Stimulated activated memory B cell treated with anti-CD40 and anti-IgM and Interleukin-4, amounts not matched to agents 10 μg/mL and 1 μg/mL and 100 μg/mL, for 72 hours (primary cell): Measurements from ENCODE around the gene KIAA2012.

Experiments used
- ATAC-seq: fragments of 150-1000 bp; cut with Tn5 transposase; 2 replicates; pipeline ENCODE4 v1.10.0; 2021
- H3K27ac Mint-ChIP-seq: one replicate; pipeline ENCODE4 v1.8.0; 2022; ENCODE audit warnings: mild to moderate bottlenecking, mixed read lengths
- H3K27me3 Mint-ChIP-seq: one replicate; pipeline ENCODE4 v1.8.0; 2022; ENCODE audit warnings: mixed read lengths
- H3K36me3 Mint-ChIP-seq: one replicate; pipeline ENCODE4 v1.8.0; 2022; ENCODE audit warnings: mixed read lengths
- H3K4me1 Mint-ChIP-seq: one replicate; pipeline ENCODE4 v1.8.0; 2022; ENCODE audit warnings: mixed read lengths
- H3K4me3 Mint-ChIP-seq: one replicate; pipeline ENCODE4 v1.8.0; 2022; ENCODE audit warnings: mild to moderate bottlenecking, moderate library complexity, mixed read lengths
- H3K9me3 Mint-ChIP-seq: one replicate; pipeline ENCODE4 v1.8.0; 2022; ENCODE audit warnings: mixed read lengths

The KIAA2012 gene

GRCh38 chr2:202091476-202091875 lies 18.4 kb downstream of the KIAA2012 start:
- Mint-ChIP-seq H3K27ac (no peak overlapping the region), H3K4me1 (peaks cover 9% of the 10 kb centered on the region), H3K9me3 (no peaks in the 10 kb centered on the region), H3K36me3 (no peaks in the 10 kb centered on the region), H3K27me3 (peaks cover 19% of the 10 kb centered on the region), H3K4me3 (peak overlapping the region; percentile 12)
- no peak for ATAC-seq

GRCh38 chr2:202094426-202094986 lies 21.5 kb downstream of the KIAA2012 start:
- H3K4me1 Mint-ChIP-seq: peaks cover 9% of the 10 kb centered on the region
- no peak overlapping the region for H3K27ac Mint-ChIP-seq
- no peaks in the 10 kb centered on the region for H3K9me3 Mint-ChIP-seq

GRCh38 chr2:202095235-202095634 lies 22.2 kb downstream of the KIAA2012 start:
- H3K27me3 Mint-ChIP-seq: peaks cover 19% of the 10 kb centered on the region
- no peaks in the 10 kb centered on the region for H3K9me3 Mint-ChIP-seq
- no peaks in the 10 kb centered on the region for H3K36me3 Mint-ChIP-seq
- no peak overlapping the region for H3K27ac Mint-ChIP-seq
- no peak overlapping the region for H3K4me3 Mint-ChIP-seq
- H3K4me1 Mint-ChIP-seq: peaks cover 9% of the 10 kb centered on the region
- ATAC-seq: no peak

More at GRCh38 chr2:202094426-202094986, 21.5 kb downstream of the KIAA2012 start:
- no peak overlapping the region for H3K4me3 Mint-ChIP-seq
- ATAC-seq: no peak
- no peaks in the 10 kb centered on the region for H3K36me3 Mint-ChIP-seq
- H3K27me3 Mint-ChIP-seq: peaks cover 19% of the 10 kb centered on the region

- Mint-ChIP-seq H3K27ac (no peak overlapping the region), H3K36me3 (no peaks in the 10 kb centered on the region), H3K4me3 (no peak overlapping the region), H3K4me1 (peaks cover under 1% of the 10 kb centered on the region), H3K27me3 (peaks cover 8% of the 10 kb centered on the region), H3K9me3 (no peaks in the 10 kb centered on the region)
- ATAC-seq: no peak
These were observed 23.7 kb downstream of the KIAA2012 start for GRCh38 chr2:202096736-202097135.

- no peaks in the 10 kb centered on the region for H3K9me3 Mint-ChIP-seq
- H3K4me1 Mint-ChIP-seq: no peaks in the 10 kb centered on the region
- no peak overlapping the region for H3K27ac Mint-ChIP-seq
- H3K27me3 Mint-ChIP-seq: peaks cover 15% of the 10 kb centered on the region
- H3K36me3 Mint-ChIP-seq: no peaks in the 10 kb centered on the region
- no peak overlapping the region for H3K4me3 Mint-ChIP-seq
- ATAC-seq: no peak
These were observed 25.2 kb downstream of the KIAA2012 start for GRCh38 chr2:202098291-202098690.

GRCh38 chr2:202099515-202099914 lies 26.5 kb downstream of the KIAA2012 start:
- no peaks in the 10 kb centered on the region for H3K4me1 Mint-ChIP-seq
- ATAC-seq: no peak
- H3K9me3 Mint-ChIP-seq: no peaks in the 10 kb centered on the region
- H3K27ac Mint-ChIP-seq: no peak overlapping the region
- no peak overlapping the region for H3K4me3 Mint-ChIP-seq
- H3K36me3 Mint-ChIP-seq: no peaks in the 10 kb centered on the region
- H3K27me3 Mint-ChIP-seq: peaks cover 16% of the 10 kb centered on the region

- H3K4me3 Mint-ChIP-seq: no peak overlapping the region
- no peaks in the 10 kb centered on the region for H3K36me3 Mint-ChIP-seq
- H3K9me3 Mint-ChIP-seq: no peaks in the 10 kb centered on the region
- no peaks in the 10 kb centered on the region for H3K4me1 Mint-ChIP-seq
- no peak for ATAC-seq
- peaks cover 22% of the 10 kb centered on the region for H3K27me3 Mint-ChIP-seq
- no peak overlapping the region for H3K27ac Mint-ChIP-seq
These were observed 27.1 kb downstream of the KIAA2012 start for GRCh38 chr2:202100176-202100575.

- no peak overlapping the region for H3K4me3 Mint-ChIP-seq
- no peak overlapping the region for H3K27ac Mint-ChIP-seq
- no peaks in the 10 kb centered on the region for H3K36me3 Mint-ChIP-seq
- peaks cover 25% of the 10 kb centered on the region for H3K27me3 Mint-ChIP-seq
- ATAC-seq: no peak
- no peaks in the 10 kb centered on the region for H3K9me3 Mint-ChIP-seq
- H3K4me1 Mint-ChIP-seq: no peaks in the 10 kb centered on the region
These were observed 28.0 kb downstream of the KIAA2012 start for GRCh38 chr2:202101026-202101579.

GRCh38 chr2:202102425-202103000 lies 29.5 kb downstream of the KIAA2012 start:
- no peak overlapping the region for H3K4me3 Mint-ChIP-seq
- no peak overlapping the region for H3K27ac Mint-ChIP-seq
- no peaks in the 10 kb centered on the region for H3K9me3 Mint-ChIP-seq
- no peaks in the 10 kb centered on the region for H3K36me3 Mint-ChIP-seq
- no peak for ATAC-seq
- H3K27me3 Mint-ChIP-seq: peaks cover 25% of the 10 kb centered on the region
- no peaks in the 10 kb centered on the region for H3K4me1 Mint-ChIP-seq

- Mint-ChIP-seq H3K27me3 (peaks cover 25% of the 10 kb centered on the region), H3K9me3 (no peaks in the 10 kb centered on the region), H3K4me1 (no peaks in the 10 kb centered on the region), H3K4me3 (no peak overlapping the region), H3K36me3 (no peaks in the 10 kb centered on the region), H3K27ac (no peak overlapping the region)
- no peak for ATAC-seq
These were observed 31.3 kb downstream of the KIAA2012 start for GRCh38 chr2:202104286-202104870.

GRCh38 chr2:202105025-202105424 lies 32.0 kb downstream of the KIAA2012 start:
- Mint-ChIP-seq H3K27ac (no peak overlapping the region), H3K27me3 (peaks cover 25% of the 10 kb centered on the region), H3K9me3 (no peaks in the 10 kb centered on the region), H3K36me3 (no peaks in the 10 kb centered on the region), H3K4me1 (no peaks in the 10 kb centered on the region), H3K4me3 (no peak overlapping the region)
- no peak for ATAC-seq

GRCh38 chr2:202108345-202108744 lies 35.3 kb downstream of the KIAA2012 start:
- no peak overlapping the region for H3K27ac Mint-ChIP-seq
- H3K9me3 Mint-ChIP-seq: no peaks in the 10 kb centered on the region
- no peak for ATAC-seq
- no peaks in the 10 kb centered on the region for H3K4me1 Mint-ChIP-seq
- peaks cover 31% of the 10 kb centered on the region for H3K27me3 Mint-ChIP-seq
- no peak overlapping the region for H3K4me3 Mint-ChIP-seq
- H3K36me3 Mint-ChIP-seq: no peaks in the 10 kb centered on the region

GRCh38 chr2:202109139-202109736 lies 36.2 kb downstream of the KIAA2012 start:
- Mint-ChIP-seq H3K9me3 (no peaks in the 10 kb centered on the region), H3K27me3 (peaks cover 27% of the 10 kb centered on the region)

GRCh38 chr2:202109737-202110184 lies 36.7 kb downstream of the KIAA2012 start:
- Mint-ChIP-seq H3K4me3 (no peak overlapping the region), H3K36me3 (no peaks in the 10 kb centered on the region), H3K27ac (no peak overlapping the region), H3K4me1 (no peaks in the 10 kb centered on the region), H3K27me3 (peaks cover 22% of the 10 kb centered on the region), H3K9me3 (no peaks in the 10 kb centered on the region)
- ATAC-seq: no peak

More at GRCh38 chr2:202109139-202109736, 36.2 kb downstream of the KIAA2012 start:
- Mint-ChIP-seq H3K4me3 (no peak overlapping the region), H3K4me1 (no peaks in the 10 kb centered on the region), H3K27ac (no peak overlapping the region), H3K36me3 (no peaks in the 10 kb centered on the region)
- no peak for ATAC-seq

- peaks cover 22% of the 10 kb centered on the region for H3K27me3 Mint-ChIP-seq
These were observed 37.4 kb downstream of the KIAA2012 start for GRCh38 chr2:202110491-202110890.

More at GRCh38 chr2:202110491-202110890, 37.4 kb downstream of the KIAA2012 start:
- Mint-ChIP-seq H3K27ac (no peak overlapping the region), H3K4me1 (no peaks in the 10 kb centered on the region), H3K4me3 (no peak overlapping the region), H3K36me3 (no peaks in the 10 kb centered on the region), H3K9me3 (no peaks in the 10 kb centered on the region)
- no peak for ATAC-seq
